ENCODE data around the gene DACH1.

- TF ChIP-seq EZH2 (IDR thresholded peaks at IDR 0.05) (no peak), POLR2AphosphoS5 (IDR thresholded peaks at IDR 0.05; ENCODE audit: borderline replicate concordance, low read depth, low read length) (no peak)
Observed at GRCh38 chr13:71828564-71828963, 38.4 kb downstream of the DACH1 start.
